LNCaP clone FGC (cell line): ENCODE data around the gene ZDHHC6.

Source experiments
- DNase-seq: peaks from one replicate; pipeline ENCODE4 v3.0.0-alpha.2; 2011; ENCODE audit warnings: low read depth
- H3K4me3 ChIP-seq: 2 replicates; pipeline ENCODE4 v1.5.1; 2011; ENCODE audit warnings: mild to moderate bottlenecking, low read depth, low read length, control low read depth
- TF ChIP-seq, protein P1 (sequence below): IDR thresholded peaks from 2 replicates; pipeline ENCODE4 v1.5.1; 2012; ENCODE audit warnings: mild to moderate bottlenecking; ENCODE audit not compliant: control insufficient read depth, insufficient read depth; ENCODE audit errors: extremely low read depth

The ZDHHC6 gene

DNA sequence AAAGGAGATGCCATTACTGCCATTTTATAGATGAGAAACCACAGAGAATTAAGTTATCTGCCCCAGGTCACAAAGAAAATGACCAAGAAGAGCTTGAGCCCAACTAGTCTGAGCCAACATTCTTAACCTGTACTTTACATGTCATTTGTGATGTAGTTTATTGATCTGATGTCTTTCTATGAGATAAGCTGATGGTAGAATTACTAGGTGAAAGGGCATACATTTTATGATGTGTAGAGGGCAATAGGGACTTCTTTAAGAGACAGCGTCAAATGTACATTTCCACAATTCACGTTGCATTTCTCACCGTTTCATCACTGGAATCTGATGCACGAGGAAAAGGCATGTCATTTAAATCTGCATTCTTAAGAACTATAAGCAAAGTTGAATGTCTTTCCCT is 61.5 kb downstream of the ZDHHC6 start:
- TF ChIP-seq, protein P1, sequence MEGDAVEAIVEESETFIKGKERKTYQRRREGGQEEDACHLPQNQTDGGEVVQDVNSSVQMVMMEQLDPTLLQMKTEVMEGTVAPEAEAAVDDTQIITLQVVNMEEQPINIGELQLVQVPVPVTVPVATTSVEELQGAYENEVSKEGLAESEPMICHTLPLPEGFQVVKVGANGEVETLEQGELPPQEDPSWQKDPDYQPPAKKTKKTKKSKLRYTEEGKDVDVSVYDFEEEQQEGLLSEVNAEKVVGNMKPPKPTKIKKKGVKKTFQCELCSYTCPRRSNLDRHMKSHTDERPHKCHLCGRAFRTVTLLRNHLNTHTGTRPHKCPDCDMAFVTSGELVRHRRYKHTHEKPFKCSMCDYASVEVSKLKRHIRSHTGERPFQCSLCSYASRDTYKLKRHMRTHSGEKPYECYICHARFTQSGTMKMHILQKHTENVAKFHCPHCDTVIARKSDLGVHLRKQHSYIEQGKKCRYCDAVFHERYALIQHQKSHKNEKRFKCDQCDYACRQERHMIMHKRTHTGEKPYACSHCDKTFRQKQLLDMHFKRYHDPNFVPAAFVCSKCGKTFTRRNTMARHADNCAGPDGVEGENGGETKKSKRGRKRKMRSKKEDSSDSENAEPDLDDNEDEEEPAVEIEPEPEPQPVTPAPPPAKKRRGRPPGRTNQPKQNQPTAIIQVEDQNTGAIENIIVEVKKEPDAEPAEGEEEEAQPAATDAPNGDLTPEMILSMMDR = no peak
- H3K4me3 ChIP-seq = no peak overlapping the region
- no peak for DNase-seq

GRCh38 chr10:112384141-112384540 is 62.6 kb downstream of the ZDHHC6 start:
- TF ChIP-seq, protein P1 = no peak
- no peak overlapping the region for H3K4me3 ChIP-seq
- no peak for DNase-seq

- no peak for DNase-seq
- H3K4me3 ChIP-seq = no peak overlapping the region
- TF ChIP-seq, protein P1 = no peak
Observed at GRCh38 chr10:112383325-112383724, 63.4 kb downstream of the ZDHHC6 start.

DNA sequence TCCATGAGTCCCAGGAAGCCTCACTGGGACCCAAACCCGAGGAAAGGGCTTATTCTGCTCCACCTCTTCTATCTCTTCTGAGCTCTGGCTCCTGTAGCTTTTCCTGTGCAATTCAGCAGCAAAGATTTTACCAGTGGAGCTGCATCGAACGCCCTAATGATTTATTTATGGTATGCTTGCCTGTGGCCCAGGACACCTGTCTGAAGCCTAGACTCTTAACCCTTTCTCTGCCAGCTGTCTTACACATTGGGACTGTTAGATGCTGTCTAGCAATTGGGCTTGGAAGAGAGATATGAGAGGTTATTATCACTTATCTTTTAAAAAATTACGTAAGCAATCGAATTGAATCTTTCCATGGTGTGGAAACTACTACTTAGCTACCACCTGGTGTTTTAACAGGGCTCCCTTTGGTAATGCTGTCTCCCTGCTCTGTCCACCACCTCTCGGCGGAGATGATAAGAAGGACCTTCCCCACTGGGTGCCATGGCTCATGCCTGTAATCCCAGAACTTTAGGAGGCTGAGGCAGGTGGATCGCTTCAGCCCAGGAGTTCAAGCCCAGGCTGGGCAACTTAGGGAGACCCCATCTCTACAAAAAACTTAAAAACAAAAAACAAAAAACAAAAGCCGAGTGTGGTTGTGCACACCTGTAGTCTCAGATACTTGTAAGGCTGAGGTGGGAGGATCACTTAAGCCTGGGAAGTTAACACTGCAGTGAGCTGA is 64.0 kb downstream of the ZDHHC6 start:
- H3K4me3 ChIP-seq = no peak overlapping the region
- TF ChIP-seq, protein P1 = no peak
- no peak for DNase-seq
